AG10803 (cell line): Measurements from ENCODE around the gene CDK14.

Experiments
- DNase-seq: peaks from one replicate; pipeline ENCODE4 v3.0.0; 2010; ENCODE audit warnings: low read depth
- H3K4me3 ChIP-seq: 2 replicates; pipeline ENCODE4 v1.5.1; 2011; ENCODE audit warnings: mild to moderate bottlenecking, low read length, control low read depth
- TF ChIP-seq, protein P1 (sequence below): conservative IDR thresholded peaks from 2 replicates; pipeline ENCODE4 v1.5.1; 2011; ENCODE audit warnings: mild to moderate bottlenecking, low read length, control low read depth, inconsistent platforms

CDK14 gene

DNA sequence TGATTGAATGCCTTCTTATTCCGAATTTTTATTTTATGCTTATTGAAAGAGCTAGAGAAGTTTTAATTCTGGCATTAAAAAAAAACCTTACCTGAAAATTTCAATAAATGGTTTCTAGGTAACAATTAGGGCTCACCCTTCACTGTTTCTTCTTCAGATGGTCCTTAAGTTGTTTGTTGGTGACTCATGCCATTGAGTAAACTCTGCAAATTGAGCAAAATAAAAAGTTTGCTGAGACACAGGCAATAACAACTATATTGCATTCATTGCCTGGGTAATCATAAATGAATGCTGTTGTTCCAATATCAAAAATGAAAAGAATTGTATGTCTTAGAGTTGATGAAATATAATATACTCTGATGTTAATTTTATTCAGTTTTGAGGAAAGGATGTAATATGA is 300.3 kb downstream of the CDK14 start:
- no peak overlapping the region for H3K4me3 ChIP-seq
- TF ChIP-seq, protein P1, sequence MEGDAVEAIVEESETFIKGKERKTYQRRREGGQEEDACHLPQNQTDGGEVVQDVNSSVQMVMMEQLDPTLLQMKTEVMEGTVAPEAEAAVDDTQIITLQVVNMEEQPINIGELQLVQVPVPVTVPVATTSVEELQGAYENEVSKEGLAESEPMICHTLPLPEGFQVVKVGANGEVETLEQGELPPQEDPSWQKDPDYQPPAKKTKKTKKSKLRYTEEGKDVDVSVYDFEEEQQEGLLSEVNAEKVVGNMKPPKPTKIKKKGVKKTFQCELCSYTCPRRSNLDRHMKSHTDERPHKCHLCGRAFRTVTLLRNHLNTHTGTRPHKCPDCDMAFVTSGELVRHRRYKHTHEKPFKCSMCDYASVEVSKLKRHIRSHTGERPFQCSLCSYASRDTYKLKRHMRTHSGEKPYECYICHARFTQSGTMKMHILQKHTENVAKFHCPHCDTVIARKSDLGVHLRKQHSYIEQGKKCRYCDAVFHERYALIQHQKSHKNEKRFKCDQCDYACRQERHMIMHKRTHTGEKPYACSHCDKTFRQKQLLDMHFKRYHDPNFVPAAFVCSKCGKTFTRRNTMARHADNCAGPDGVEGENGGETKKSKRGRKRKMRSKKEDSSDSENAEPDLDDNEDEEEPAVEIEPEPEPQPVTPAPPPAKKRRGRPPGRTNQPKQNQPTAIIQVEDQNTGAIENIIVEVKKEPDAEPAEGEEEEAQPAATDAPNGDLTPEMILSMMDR, result no peak

DNA sequence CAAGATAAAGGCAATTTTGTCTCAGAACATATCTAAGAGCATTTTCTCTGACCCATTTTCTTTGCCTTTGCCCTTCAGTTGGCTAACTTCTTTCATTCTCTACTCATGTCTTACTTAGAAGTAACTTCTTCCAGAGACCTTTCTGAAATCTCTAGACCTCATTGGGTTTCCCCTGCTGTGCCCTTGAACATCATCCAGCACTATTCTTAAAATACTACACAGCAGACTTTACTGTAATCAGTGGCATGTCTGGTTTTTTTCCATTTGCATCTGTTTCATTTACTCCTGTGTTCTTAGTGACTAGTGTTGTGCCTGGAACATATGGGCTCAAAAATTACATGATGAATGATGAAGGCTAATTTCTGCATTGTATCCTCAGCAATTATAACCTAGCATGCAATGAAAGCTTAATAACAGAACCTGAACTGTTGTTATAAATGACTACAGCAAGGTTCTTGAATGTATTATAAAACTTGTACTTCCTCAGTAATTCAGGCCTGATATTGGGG is 301.9 kb downstream of the CDK14 start:
- DNase-seq, result no peak

More for the DNA sequence above, 300.3 kb downstream of the CDK14 start:
- no peak for DNase-seq

DNA sequence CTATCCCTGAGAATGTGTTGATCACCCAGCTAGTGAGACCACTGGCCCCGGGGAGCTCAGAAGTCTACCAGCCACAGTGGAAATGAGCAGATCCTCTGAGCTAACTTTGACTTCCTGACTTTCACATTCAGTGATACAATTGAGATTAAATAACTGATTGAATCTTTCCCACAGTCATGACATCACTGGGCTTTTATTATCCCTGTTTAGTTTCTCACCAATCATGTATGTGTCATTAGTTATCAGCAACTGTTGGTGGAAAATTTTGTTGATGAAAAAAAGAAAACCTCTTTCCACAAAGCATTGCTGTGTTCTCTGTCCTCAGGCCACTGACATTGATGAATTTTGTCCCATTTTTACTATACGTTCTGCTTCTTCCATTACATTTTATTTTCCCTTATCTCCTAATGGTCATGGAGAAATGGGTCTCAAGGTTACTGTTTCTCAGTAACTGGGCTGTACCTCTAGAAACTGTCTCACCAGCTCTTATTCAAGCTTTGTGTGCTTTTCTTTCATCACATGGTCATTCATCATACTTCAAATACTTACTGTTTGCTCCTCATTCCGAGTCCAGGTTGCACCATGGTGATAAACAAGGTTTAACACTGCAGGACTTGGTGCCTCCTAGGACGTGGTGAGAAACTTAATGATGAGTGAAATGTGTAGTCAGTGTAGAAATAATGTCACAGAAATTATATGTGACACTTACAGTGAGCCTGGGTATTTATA is 304.7 kb downstream of the CDK14 start:
- no peak for DNase-seq
- H3K4me3 ChIP-seq, result no peak overlapping the region
- TF ChIP-seq, protein P1, result no peak

More for the DNA sequence above, 301.9 kb downstream of the CDK14 start:
- TF ChIP-seq, protein P1, result no peak
- H3K4me3 ChIP-seq, result no peak overlapping the region

DNA sequence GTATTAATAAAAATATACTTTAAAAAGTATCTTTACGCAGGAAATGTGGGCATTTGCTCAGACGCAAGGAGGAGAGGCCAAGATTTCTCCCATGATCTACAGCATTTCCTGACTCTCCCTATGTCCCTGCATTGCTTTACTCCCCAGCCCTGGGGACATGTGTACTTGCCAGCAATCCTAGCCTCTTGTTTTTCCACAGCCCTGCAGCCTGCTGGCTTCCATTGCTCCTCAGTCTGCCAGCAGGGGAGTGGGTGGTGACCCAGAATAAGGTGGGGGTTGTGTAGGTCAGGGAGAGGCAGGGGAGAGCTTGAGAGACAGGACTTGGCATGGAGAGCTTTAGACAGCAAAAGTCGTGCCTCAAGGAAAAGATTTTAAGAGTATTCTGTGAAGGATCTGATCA is 307.7 kb downstream of the CDK14 start:
- DNase-seq, result no peak
- no peak overlapping the region for H3K4me3 ChIP-seq

DNA sequence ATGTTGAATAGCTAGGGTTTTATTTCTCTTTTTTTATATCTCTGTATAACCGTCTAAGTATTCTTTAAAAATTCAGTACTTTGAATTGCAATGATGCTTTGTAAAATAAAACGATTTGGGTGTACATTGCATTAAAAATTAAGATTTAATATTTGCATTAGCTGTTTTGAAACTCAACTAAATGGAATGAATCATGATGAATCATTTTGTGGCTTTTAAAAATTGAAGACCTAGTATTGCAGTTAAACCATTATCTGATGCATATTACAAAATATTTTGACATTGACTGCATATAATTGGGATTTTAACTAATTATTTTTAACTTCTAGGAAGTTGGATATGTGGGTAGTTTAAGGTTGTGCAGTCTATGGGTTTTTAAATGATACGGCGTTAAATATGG is 314.0 kb downstream of the CDK14 start:
- TF ChIP-seq, protein P1, result no peak
- no peak overlapping the region for H3K4me3 ChIP-seq
- no peak for DNase-seq

More for the DNA sequence above, 307.7 kb downstream of the CDK14 start:
- TF ChIP-seq, protein P1, result no peak

DNA sequence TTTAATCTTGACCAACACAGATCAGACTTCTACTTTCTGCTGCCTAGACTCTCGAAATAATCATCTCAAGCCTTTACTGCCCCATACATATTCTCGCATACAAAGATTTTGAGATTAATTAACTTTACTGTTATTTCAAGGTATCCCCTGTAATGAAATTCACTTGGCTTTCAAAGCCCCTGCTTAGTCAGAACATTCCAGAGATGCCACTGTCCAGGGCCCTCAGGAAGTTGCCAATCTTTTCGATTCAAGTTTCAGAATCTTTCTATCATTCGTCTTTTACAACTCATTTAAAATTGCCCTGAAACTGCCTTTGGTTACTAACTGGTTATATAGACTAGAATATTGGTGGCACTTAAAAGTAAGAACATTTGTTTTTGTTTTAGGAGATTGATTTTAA is 320.2 kb downstream of the CDK14 start:
- TF ChIP-seq, protein P1, result no peak
- no peak for DNase-seq
- no peak overlapping the region for H3K4me3 ChIP-seq

DNA sequence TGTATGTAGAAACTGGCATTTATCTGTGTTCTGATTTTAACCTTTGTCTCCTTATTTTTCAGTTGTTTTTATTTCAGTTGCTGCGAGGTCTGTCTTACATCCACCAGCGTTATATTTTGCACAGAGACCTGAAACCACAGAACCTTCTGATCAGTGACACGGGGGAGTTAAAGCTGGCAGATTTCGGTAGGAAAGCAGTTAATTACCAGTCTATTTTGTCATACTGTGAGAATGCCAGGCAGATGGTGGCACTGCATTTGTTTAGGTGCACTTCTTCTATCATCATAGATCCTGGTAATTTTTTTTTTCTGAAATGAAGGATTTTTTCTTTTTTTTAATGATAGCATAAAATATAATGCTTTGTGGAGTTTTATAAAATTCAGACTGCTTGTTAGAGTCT is 321.4 kb downstream of the CDK14 start:
- no peak overlapping the region for H3K4me3 ChIP-seq
- TF ChIP-seq, protein P1, result no peak

More for the DNA sequence above, 321.4 kb downstream of the CDK14 start:
- DNase-seq, result no peak
